Cardiac atrium fibroblast (primary cell): ENCODE measurements around the gene RPL10L. TPM values are rescaled to one million over a fixed set of nuclear protein-coding genes. Genes with fewer than 3 reads are reported as not detected.

Experiments used
- total RNA-seq: library from RNA; depleted of rRNA; stranded (reverse); fragments of >200 nt; gene quantifications from 2 replicates; pipeline ENCODE4 v1.2.3, GENCODE V29; 2015

The RPL10L gene
- total RNA-seq = not detected in 2 replicates

DNA sequence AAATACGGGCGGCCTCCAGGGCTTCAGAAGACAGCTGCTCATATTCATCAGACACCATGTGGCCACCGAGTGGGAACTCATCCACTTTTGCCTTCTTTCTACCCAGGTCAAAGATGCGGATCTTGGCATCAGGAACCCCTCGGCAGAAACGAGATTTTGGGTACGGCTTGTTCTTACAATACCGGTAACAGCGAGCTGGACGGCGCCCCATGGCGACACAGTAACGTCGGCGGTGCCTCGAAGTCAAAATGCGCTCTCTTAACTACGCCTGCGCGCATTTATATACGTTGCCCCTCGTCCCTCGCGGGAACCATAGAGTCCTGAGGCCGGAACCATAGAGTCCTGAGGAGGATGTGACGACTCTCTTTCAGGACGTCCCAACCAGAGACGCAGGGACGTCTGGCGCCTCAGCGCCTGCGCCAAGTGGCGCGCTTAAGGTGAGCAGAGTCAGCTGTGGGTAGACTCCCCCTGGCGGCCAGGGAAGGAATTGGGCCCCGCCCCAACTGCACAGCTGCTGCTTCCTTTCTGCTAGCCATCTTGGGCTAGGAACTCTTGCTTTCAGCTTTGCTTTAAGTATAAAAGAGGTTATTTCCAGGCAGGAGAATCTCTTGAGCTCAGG, at the start of gene RPL10L:
TSS of gene RPL10L (minus strand) at position 256 of the 619 bp plus-strand sequence. CDS start at position 211, 45 bp downstream.

